ENCODE data around the gene ILDR2.

GRCh38 chr1:167003711-167004110, 28.4 kb upstream of the ILDR2 start:
- TF ChIP-seq ISL1 (CRISPR knock-in tag; IDR thresholded peaks at IDR 0.05) (no peak), OSR1 (CRISPR knock-in tag; IDR thresholded peaks at IDR 0.05) (no peak), ZNF8 (CRISPR knock-in tag; IDR thresholded peaks at IDR 0.05) (no peak), BACH2 (CRISPR knock-in tag; IDR thresholded peaks at IDR 0.05; ENCODE audit: borderline replicate concordance) (no peak)
- TF ChIP-seq, protein P1, sequence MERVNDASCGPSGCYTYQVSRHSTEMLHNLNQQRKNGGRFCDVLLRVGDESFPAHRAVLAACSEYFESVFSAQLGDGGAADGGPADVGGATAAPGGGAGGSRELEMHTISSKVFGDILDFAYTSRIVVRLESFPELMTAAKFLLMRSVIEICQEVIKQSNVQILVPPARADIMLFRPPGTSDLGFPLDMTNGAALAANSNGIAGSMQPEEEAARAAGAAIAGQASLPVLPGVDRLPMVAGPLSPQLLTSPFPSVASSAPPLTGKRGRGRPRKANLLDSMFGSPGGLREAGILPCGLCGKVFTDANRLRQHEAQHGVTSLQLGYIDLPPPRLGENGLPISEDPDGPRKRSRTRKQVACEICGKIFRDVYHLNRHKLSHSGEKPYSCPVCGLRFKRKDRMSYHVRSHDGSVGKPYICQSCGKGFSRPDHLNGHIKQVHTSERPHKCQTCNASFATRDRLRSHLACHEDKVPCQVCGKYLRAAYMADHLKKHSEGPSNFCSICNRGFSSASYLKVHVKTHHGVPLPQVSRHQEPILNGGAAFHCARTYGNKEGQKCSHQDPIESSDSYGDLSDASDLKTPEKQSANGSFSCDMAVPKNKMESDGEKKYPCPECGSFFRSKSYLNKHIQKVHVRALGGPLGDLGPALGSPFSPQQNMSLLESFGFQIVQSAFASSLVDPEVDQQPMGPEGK (CRISPR knock-in tag; IDR thresholded peaks at IDR 0.05; ENCODE audit: borderline replicate concordance) = no peak
